ENCODE results near the gene ANXA11. TPM values are rescaled to one million over a fixed set of nuclear protein-coding genes. Genes with fewer than 3 reads are reported as not detected.

The ANXA11 gene
- total RNA-seq, 1 experiment from 2014 or later: 241 TPM

GRCh38 chr10:80156216-80156615 lies 49.1 kb downstream of the ANXA11 start:
- Histone ChIP-seq H3K9me3 (ENCODE audit: control insufficient read depth, insufficient read depth, low read depth, low read length) (no peaks in the 10 kb centered on the region), H3K27me3 (ENCODE audit: control insufficient read depth, insufficient read depth, low read length) (no peaks in the 10 kb centered on the region), H3K4me3 (ENCODE audit: low read depth in 2 of 2, low read length in 2 of 2) (no peak overlapping the region), H3K27ac (ENCODE audit: low read length) (no peak overlapping the region), H3K36me3 (ENCODE audit: control insufficient read depth, insufficient read depth, low read length) (peaks cover 15% of the 10 kb centered on the region; the same call in 1 of the 2 replicates), H3K4me1 (ENCODE audit: control insufficient read depth, insufficient read depth, low read length) (peaks cover 23% of the 10 kb centered on the region)
- BruUV-seq (replicated peaks): no TSS peak
- TF ChIP-seq, protein P1, sequence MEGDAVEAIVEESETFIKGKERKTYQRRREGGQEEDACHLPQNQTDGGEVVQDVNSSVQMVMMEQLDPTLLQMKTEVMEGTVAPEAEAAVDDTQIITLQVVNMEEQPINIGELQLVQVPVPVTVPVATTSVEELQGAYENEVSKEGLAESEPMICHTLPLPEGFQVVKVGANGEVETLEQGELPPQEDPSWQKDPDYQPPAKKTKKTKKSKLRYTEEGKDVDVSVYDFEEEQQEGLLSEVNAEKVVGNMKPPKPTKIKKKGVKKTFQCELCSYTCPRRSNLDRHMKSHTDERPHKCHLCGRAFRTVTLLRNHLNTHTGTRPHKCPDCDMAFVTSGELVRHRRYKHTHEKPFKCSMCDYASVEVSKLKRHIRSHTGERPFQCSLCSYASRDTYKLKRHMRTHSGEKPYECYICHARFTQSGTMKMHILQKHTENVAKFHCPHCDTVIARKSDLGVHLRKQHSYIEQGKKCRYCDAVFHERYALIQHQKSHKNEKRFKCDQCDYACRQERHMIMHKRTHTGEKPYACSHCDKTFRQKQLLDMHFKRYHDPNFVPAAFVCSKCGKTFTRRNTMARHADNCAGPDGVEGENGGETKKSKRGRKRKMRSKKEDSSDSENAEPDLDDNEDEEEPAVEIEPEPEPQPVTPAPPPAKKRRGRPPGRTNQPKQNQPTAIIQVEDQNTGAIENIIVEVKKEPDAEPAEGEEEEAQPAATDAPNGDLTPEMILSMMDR (IDR thresholded peaks at IDR 0.05): no peak
- TF ChIP-seq REST (IDR thresholded peaks at IDR 0.05; ENCODE audit: insufficient read depth in 1 of 2, low read depth in 2 of 2, low read length in 1 of 2) (no peak), TCF7L2 (IDR thresholded peaks at IDR 0.05; ENCODE audit: low read depth, low read length) (no peak), SIN3A (IDR thresholded peaks at IDR 0.05; ENCODE audit: borderline replicate concordance, insufficient read depth, low read depth, low read length) (no peak), POLR2AphosphoS5 (IDR thresholded peaks at IDR 0.05; ENCODE audit: low read depth, low read length) (no peak)
- in situ Hi-C loops (cut with HindIII; ENCODE audit: low pct_unique_long_range_greater_than_20kb, low sequenced_read_pairs) (no loop called here), intact Hi-C loops (cut with micrococcal nuclease; ENCODE audit: unreplicated experiment) (no loop called here)
- DNase-seq (ENCODE audit: low read depth, low spot score) (no peak), ATAC-seq (no peak)
- POLR2A ChIA-PET: no interaction called here
- CTCF ChIA-PET: no interaction called here

DNA sequence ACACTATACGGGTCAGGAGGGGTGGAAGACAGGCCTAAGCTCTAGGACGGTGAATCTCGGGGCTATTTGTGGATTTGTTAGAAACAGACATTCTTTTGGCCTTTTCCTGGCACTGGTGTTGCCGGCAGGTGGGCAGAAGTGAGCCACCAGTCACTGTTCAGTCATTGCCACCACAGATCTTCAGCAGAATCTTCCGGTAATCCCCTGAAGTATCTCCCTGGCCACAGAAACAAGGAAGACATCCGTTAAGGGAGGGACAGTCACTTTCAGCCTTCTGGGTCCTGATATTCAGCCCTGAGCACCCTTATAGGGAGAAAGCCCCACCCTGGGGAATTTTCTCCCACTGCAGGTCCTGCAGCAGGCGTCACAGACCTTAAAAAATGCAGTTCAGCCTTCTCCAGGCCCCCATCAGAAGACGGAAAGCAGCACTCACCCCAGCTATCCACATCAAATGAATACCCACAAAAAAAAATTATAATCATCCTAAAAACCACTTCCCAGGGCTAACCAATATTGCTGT lies 49.6 kb downstream of the ANXA11 start:
- no TSS peak for BruUV-seq (replicated peaks)
- POLR2A ChIA-PET: interaction anchor here (0.6 kb wide), 1 partner anchor 79 kb away, joined by 4 read pairs; no protein-coding TSS in a partner anchor
- Histone ChIP-seq H3K27me3 (ENCODE audit: control insufficient read depth, insufficient read depth, low read length) (no peaks in the 10 kb centered on the region), H3K27ac (ENCODE audit: low read length) (no peak overlapping the region), H3K36me3 (ENCODE audit: control insufficient read depth, insufficient read depth, low read length) (peaks cover 15% of the 10 kb centered on the region; the same call in 1 of the 2 replicates), H3K9me3 (ENCODE audit: control insufficient read depth, insufficient read depth, low read depth, low read length) (no peaks in the 10 kb centered on the region), H3K4me1 (ENCODE audit: control insufficient read depth, insufficient read depth, low read length) (peaks cover 23% of the 10 kb centered on the region), H3K4me3 (ENCODE audit: low read depth in 2 of 2, low read length in 2 of 2) (no peak overlapping the region)
- CTCF ChIA-PET: no interaction called here
- TF ChIP-seq REST (IDR thresholded peaks at IDR 0.05; ENCODE audit: insufficient read depth in 1 of 2, low read depth in 2 of 2, low read length in 1 of 2) (no peak), POLR2AphosphoS5 (IDR thresholded peaks at IDR 0.05; ENCODE audit: low read depth, low read length) (no peak), SIN3A (IDR thresholded peaks at IDR 0.05; ENCODE audit: borderline replicate concordance, insufficient read depth, low read depth, low read length) (no peak), TCF7L2 (IDR thresholded peaks at IDR 0.05; ENCODE audit: low read depth, low read length) (no peak)
- TF ChIP-seq, protein P1 (IDR thresholded peaks at IDR 0.05): no peak
- DNase-seq (ENCODE audit: low read depth, low spot score) (no peak), ATAC-seq (no peak)
- in situ Hi-C loops (cut with HindIII; ENCODE audit: low pct_unique_long_range_greater_than_20kb, low sequenced_read_pairs) (no loop called here), intact Hi-C loops (cut with micrococcal nuclease; ENCODE audit: unreplicated experiment) (no loop called here)
